ENCODE data around the gene SIDT2.

The SIDT2 gene

DNA sequence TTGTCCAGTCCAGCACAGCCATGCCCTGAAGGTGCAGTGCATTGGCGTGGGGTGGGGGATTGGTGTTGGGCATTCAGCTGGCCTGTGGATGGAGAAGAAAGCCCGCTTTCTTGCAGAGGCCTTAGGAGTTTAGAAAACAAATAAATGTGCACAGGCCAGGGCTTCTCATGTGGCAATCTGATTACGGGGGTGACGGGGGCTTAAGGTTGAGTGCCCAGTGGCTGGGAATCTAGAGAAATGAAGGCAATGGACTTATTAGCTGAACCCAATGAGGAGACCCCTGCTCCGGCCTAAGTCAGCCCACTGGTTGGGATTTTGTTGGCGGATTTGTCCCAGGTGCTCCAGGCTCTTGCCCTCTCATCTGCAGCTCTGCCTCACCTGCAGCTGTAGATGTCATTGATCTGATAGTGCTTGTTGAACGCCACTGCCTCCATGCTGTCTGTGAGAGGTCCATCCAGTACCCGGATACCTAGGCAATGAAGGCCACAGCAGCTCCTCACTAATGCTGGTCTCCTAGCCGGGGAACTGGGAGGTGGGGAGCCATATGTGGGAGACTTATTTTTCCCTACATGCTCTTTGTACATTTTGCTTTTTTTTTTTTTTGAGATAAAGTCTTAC is 47.1 kb downstream of the SIDT2 start:
- TF ChIP-seq, protein P1, sequence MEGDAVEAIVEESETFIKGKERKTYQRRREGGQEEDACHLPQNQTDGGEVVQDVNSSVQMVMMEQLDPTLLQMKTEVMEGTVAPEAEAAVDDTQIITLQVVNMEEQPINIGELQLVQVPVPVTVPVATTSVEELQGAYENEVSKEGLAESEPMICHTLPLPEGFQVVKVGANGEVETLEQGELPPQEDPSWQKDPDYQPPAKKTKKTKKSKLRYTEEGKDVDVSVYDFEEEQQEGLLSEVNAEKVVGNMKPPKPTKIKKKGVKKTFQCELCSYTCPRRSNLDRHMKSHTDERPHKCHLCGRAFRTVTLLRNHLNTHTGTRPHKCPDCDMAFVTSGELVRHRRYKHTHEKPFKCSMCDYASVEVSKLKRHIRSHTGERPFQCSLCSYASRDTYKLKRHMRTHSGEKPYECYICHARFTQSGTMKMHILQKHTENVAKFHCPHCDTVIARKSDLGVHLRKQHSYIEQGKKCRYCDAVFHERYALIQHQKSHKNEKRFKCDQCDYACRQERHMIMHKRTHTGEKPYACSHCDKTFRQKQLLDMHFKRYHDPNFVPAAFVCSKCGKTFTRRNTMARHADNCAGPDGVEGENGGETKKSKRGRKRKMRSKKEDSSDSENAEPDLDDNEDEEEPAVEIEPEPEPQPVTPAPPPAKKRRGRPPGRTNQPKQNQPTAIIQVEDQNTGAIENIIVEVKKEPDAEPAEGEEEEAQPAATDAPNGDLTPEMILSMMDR (conservative IDR thresholded peaks at IDR 0.05; ENCODE audit: low read depth, low read length) = no peak
- H3K79me2 ChIP-seq (ENCODE audit: insufficient read depth, low read depth) = no peaks in the 10 kb centered on the region
- no peaks in the 10 kb centered on the region for H3K27me3 ChIP-seq (ENCODE audit: insufficient read depth, low read depth)
- no peak overlapping the region for H3K9ac ChIP-seq
- no peak overlapping the region for H3K27ac ChIP-seq
- H3K4me1 ChIP-seq (ENCODE audit: low read depth, poor library complexity, severe bottlenecking) = peaks cover 8% of the 10 kb centered on the region
- H2AFZ ChIP-seq (ENCODE audit: low read depth) = no peak overlapping the region
- no peak overlapping the region for H3K4me2 ChIP-seq
- H3K36me3 ChIP-seq (ENCODE audit: insufficient read depth) = no peaks in the 10 kb centered on the region
- H3K4me3 ChIP-seq (IDR thresholded peaks at IDR 0.05; ENCODE audit: insufficient read depth, low read depth, low read length) = no peak overlapping the region
- H4K20me1 ChIP-seq (ENCODE audit: insufficient read depth) = no peaks in the 10 kb centered on the region

DNA sequence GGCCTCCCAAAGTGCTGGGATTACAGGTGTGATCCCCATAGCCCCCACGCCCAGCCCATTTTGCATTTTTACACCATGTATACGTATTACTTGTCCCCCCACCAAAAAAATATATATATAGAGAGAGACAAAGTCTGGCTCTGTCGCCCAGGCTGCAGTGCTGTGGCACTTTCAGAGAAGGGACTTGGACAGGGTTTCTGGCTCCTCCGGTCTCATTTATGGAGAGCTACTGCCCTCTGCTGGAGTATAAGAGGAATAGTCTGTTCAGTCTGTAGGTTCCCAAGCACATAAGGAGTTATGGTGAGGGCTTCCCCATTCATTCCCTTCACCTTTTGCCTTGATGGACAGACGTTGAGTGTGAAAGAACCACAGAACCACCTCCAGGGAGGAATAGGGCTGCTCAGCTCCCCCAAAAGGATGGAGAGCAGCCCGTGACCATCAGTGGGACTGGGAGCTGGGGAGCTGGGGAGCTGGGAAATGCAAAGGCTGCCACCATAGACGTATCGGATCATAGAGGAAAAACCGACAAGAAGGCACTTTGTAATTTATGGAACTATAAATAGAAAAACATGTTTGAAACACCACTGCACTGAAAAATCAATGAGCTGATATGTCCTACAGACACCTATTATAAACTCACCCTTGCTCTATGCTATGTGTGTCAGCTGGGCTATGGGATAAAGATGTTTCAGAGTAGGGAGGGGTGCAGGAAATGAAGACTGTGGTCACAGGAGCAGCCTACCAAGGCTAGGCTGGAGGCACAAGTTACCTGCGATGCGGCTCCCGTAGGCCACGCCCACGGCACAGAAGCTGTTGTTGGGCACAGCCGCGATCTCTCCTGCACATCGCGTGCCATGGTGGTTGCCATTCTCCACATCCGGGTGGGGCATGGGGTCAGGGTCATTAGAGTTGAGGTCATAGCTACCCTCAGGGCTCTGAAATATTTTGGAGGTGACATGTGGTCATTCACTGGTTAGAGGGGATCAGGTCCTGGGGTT is 48.1 kb downstream of the SIDT2 start:
- H3K9ac ChIP-seq = no peak overlapping the region
- H3K36me3 ChIP-seq (ENCODE audit: insufficient read depth) = no peaks in the 10 kb centered on the region
- H2AFZ ChIP-seq (ENCODE audit: low read depth) = no peak overlapping the region
- H3K4me1 ChIP-seq (ENCODE audit: low read depth, poor library complexity, severe bottlenecking) = peaks cover 9% of the 10 kb centered on the region
- H3K27me3 ChIP-seq (ENCODE audit: insufficient read depth, low read depth) = no peaks in the 10 kb centered on the region
- TF ChIP-seq, protein P1 (conservative IDR thresholded peaks at IDR 0.05; ENCODE audit: low read depth, low read length) = peak; percentile 69
- no peak overlapping the region for H3K4me3 ChIP-seq (IDR thresholded peaks at IDR 0.05; ENCODE audit: insufficient read depth, low read depth, low read length)
- no peaks in the 10 kb centered on the region for H4K20me1 ChIP-seq (ENCODE audit: insufficient read depth)
- no peak overlapping the region for H3K27ac ChIP-seq
- no peak overlapping the region for H3K4me2 ChIP-seq
- peaks cover 10% of the 10 kb centered on the region; the same call in 1 of the 2 replicates for H3K79me2 ChIP-seq (ENCODE audit: insufficient read depth, low read depth)

DNA sequence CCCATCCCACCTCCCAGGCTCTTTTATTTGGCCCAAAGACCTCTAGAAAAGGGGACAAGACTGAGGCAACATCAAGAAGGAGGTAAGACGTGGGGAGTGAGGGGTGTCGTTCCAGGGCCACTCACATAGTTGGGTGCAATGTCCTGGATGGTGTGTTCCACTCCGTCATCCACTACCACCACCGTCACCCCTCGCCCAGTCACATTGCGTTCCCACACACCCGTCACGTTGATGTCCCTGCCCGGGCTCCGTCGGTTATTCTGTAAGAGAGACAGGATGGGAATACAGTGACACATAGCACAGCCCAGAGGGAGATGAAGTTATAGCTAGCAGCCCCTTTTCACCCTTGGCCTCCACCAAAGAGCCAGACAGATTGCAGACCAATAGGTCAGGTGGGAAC is 49.5 kb downstream of the SIDT2 start:
- no peak overlapping the region for H3K4me3 ChIP-seq (IDR thresholded peaks at IDR 0.05; ENCODE audit: insufficient read depth, low read depth, low read length)
- peaks cover 9% of the 10 kb centered on the region for H3K4me1 ChIP-seq (ENCODE audit: low read depth, poor library complexity, severe bottlenecking)
- no peak overlapping the region for H3K4me2 ChIP-seq
- no peaks in the 10 kb centered on the region for H3K36me3 ChIP-seq (ENCODE audit: insufficient read depth)
- no peaks in the 10 kb centered on the region for H4K20me1 ChIP-seq (ENCODE audit: insufficient read depth)
- peaks cover 11% of the 10 kb centered on the region; the same call in 1 of the 2 replicates for H3K79me2 ChIP-seq (ENCODE audit: insufficient read depth, low read depth)
- H3K27ac ChIP-seq = no peak overlapping the region
- H2AFZ ChIP-seq (ENCODE audit: low read depth) = no peak overlapping the region
- TF ChIP-seq, protein P1 (conservative IDR thresholded peaks at IDR 0.05; ENCODE audit: low read depth, low read length) = no peak
- H3K9ac ChIP-seq = no peak overlapping the region
- no peaks in the 10 kb centered on the region for H3K27me3 ChIP-seq (ENCODE audit: insufficient read depth, low read depth)

DNA sequence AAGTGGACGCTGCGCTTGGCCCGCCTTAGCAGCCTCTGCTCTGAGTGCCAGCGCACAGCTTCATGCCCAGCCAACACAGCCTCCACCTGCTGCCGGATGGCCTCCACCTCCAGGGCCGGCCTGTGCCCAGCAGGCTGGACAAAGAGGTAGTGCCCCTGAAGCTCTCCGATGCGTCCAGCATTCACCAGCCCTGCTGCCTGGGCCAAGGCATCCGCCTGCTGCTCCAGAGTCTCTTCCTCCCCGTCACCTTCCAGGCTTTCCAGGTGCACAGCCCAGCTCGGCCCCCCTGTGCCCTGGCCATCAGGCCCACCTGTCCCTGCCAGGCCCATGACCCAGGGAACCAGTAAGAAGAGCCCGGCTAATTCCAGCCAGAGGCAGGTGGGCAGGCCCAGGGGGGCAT is 50.9 kb downstream of the SIDT2 start:
- no peaks in the 10 kb centered on the region for H4K20me1 ChIP-seq (ENCODE audit: insufficient read depth)
- H3K36me3 ChIP-seq (ENCODE audit: insufficient read depth) = no peaks in the 10 kb centered on the region
- H3K4me1 ChIP-seq (ENCODE audit: low read depth, poor library complexity, severe bottlenecking) = peaks cover 13% of the 10 kb centered on the region
- H2AFZ ChIP-seq (ENCODE audit: low read depth) = no peak overlapping the region
- H3K4me3 ChIP-seq (IDR thresholded peaks at IDR 0.05; ENCODE audit: insufficient read depth, low read depth, low read length) = no peak overlapping the region
- H3K27me3 ChIP-seq (ENCODE audit: insufficient read depth, low read depth) = no peaks in the 10 kb centered on the region
- no peak overlapping the region for H3K4me2 ChIP-seq
- H3K9ac ChIP-seq = no peak overlapping the region
- peaks cover 11% of the 10 kb centered on the region; the same call in 1 of the 2 replicates for H3K79me2 ChIP-seq (ENCODE audit: insufficient read depth, low read depth)
- TF ChIP-seq, protein P1 (conservative IDR thresholded peaks at IDR 0.05; ENCODE audit: low read depth, low read length) = no peak
- H3K27ac ChIP-seq = no peak overlapping the region
